Liver (tissue), 9 donors: Measurements from ENCODE around the gene PCYT2. TPM values are rescaled to one million over a fixed set of nuclear protein-coding genes. Genes with fewer than 3 reads are reported as not detected.

Experiments
- DNase-seq: peaks from one replicate; pipeline ENCODE4 v3.0.0-alpha.2; 2017; ENCODE audit warnings: low spot score
- H3K27ac ChIP-seq, 2 donors: one replicate each; pipeline ENCODE4 v1.7.0; 2013; ENCODE audit warnings: inconsistent platforms in 2 of 2, low read length in 2 of 2, control low read depth in 1 of 2, low read depth in 1 of 2, mild to moderate bottlenecking in 1 of 2
- H3K27me3 ChIP-seq, 4 donors: one replicate each; pipeline versions ENCODE4 v1.6.1 to v1.7.0; 2013; ENCODE audit warnings: low read length in 3 of 4, inconsistent platforms in 1 of 4, mild to moderate bottlenecking in 1 of 4, moderate library complexity in 1 of 4; ENCODE audit not compliant: control insufficient read depth in 4 of 4, insufficient read depth in 4 of 4
- H3K36me3 ChIP-seq, 4 donors: one replicate each; pipeline versions ENCODE4 v1.6.1 to v1.7.0; 2013; ENCODE audit warnings: low read length in 3 of 4, mild to moderate bottlenecking in 3 of 4, low read depth in 1 of 4, moderate library complexity in 1 of 4; ENCODE audit not compliant: control insufficient read depth in 4 of 4, insufficient read depth in 3 of 4
- H3K4me1 ChIP-seq, 4 donors: one replicate each; pipeline versions ENCODE4 v1.6.1 to v1.7.0; 2013; ENCODE audit warnings: low read length in 3 of 4, mild to moderate bottlenecking in 3 of 4, moderate library complexity in 1 of 4; ENCODE audit not compliant: control insufficient read depth in 4 of 4, insufficient read depth in 4 of 4
- H3K4me3 ChIP-seq, 3 donors: one replicate each; pipeline versions ENCODE4 v1.6.1 to v1.7.0; 2013; ENCODE audit warnings: low read length in 3 of 3, control low read depth in 1 of 3, low read depth in 1 of 3, mild to moderate bottlenecking in 1 of 3
- H3K9ac ChIP-seq, 2 donors: one replicate each; pipeline ENCODE4 v1.7.0; 2013; ENCODE audit warnings: low read length in 2 of 2, mild to moderate bottlenecking in 2 of 2, moderate library complexity in 2 of 2, control low read depth in 1 of 2, low read depth in 1 of 2
- H3K9me3 ChIP-seq, 4 donors: one replicate each; pipeline versions ENCODE4 v1.6.1 to v1.7.0; 2013; ENCODE audit warnings: low read length in 3 of 4; ENCODE audit not compliant: control insufficient read depth in 4 of 4
- GABPA ChIP-seq, 2 donors: IDR thresholded peaks in 1 of 2; conservative IDR thresholded peaks in 1 of 2; 2 replicates each; pipeline ENCODE4 v1.6.1; 2016; ENCODE audit warnings: antibody characterized with exemption in 2 of 2, mild to moderate bottlenecking in 1 of 2, moderate library complexity in 1 of 2
- HNF4A ChIP-seq, 2 donors: conservative IDR thresholded peaks; 2 replicates each; pipeline ENCODE4 v1.6.1; 2016; ENCODE audit warnings: antibody characterized with exemption in 2 of 2, mild to moderate bottlenecking in 2 of 2
- HNF4G ChIP-seq: IDR thresholded peaks from 2 replicates; pipeline ENCODE4 v1.6.1; 2016; ENCODE audit warnings: antibody characterized with exemption
- JUND ChIP-seq, 2 donors: IDR thresholded peaks; 2 replicates each; pipeline ENCODE4 v1.6.1; 2016; ENCODE audit warnings: antibody characterized with exemption in 2 of 2
- RXRA ChIP-seq, 2 donors: IDR thresholded peaks; 2 replicates each; pipeline ENCODE4 v1.6.1; 2017 to 2018; ENCODE audit warnings: antibody characterized with exemption in 2 of 2, mild to moderate bottlenecking in 1 of 2
- YY1 ChIP-seq: IDR thresholded peaks from 2 replicates; pipeline ENCODE4 v1.6.1; 2016; ENCODE audit warnings: antibody characterized with exemption, mild to moderate bottlenecking
- WGBS: extraction: QIAGEN DNeasy Blood & Tissue Kit; methylation state at CpG from one replicate; pipeline ENCODE4 v1.1.7; 2013; 5-methylcytosine and 5-hydroxymethylcytosine counted together
- polyA plus RNA-seq, 2 donors: library from polyadenylated mRNA; stranded (reverse) in 1 of 2; unstranded in 1 of 2; fragments of 200-250 nt in 1 of 2; fragments of >200 nt in 1 of 2; fragmentation: Nextera tagmentation in 1 of 2; extraction: Ambion mirVana in 1 of 2; gene quantifications; one replicate each; pipeline versions ENCODE4 v1.2.1 to v1.2.3, GENCODE V29; 2013 to 2015
- total RNA-seq, 2 donors: library from RNA; depleted of rRNA; stranded (reverse); fragments of >200 nt; gene quantifications; one replicate each; pipeline ENCODE4 v1.2.3, GENCODE V29; 2014
- TF ChIP-seq, protein P1 (sequence below): IDR thresholded peaks from 2 replicates; pipeline ENCODE4 v1.6.1; 2016; ENCODE audit warnings: antibody characterized with exemption
- TF ChIP-seq, protein P2 (sequence below): IDR thresholded peaks from 2 replicates; pipeline ENCODE4 v1.6.1; 2016; ENCODE audit warnings: antibody characterized with exemption
- TF ChIP-seq, protein P3 (sequence below): IDR thresholded peaks from 2 replicates; pipeline ENCODE4 v1.6.1; 2016; ENCODE audit warnings: antibody characterized with exemption
- TF ChIP-seq, protein P4 (sequence below): IDR thresholded peaks from 2 replicates; pipeline ENCODE4 v1.6.1; 2016; ENCODE audit warnings: antibody characterized with exemption, mild to moderate bottlenecking
- donor health status: healthy.
- donor health status: healthy.
- donor health status: healthy.
- donor health status: healthy.
- donor health status: healthy.

The PCYT2 gene
- total and polyA plus RNA-seq, 4 donors: 63.9 to 101 (median 88.4) TPM

DNA sequence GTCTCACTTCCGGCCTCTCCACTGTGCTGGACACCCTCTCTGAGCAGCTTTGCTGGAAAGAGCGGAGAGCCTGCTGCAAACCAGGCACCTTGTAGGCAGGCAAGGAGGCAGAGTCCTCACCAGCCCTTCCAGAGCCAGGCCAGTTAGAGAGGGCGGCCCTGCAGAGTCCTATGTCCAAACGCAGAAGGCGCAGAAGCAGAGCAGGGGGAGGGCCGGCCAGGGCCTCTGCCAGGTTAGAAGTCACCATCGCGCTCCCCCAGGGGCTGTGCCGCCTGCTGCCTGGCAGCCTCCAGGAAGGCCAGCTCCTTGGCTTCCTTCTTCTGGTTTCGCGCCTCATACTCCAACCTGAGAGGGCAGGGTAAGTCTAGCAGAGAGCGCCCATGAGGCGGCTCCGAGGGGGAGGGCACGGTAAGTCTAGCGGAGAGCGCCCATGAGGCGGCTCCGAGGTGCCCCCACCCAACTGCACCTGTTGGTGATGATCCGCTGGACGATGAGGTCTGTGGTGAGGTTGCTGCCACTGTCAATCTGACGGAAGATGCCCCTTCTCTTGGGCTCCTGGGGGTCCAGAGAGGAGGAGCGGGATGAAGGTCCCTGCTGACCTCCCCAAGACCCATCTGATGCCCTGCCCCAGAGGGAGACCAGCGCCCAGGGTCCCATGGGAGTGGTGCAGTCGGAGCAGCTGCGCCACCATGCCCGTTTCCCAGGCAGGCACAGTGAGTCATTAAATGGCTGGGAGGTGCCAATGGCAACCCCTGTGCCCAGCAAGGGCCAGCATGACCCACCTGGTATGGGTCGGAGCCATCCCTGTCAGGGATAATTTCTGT, 6.4 kb downstream of the PCYT2 start:
- Histone ChIP-seq H3K4me1 (peaks cover 7 to 38% (median 19%) of the 10 kb centered on the region in 4 donors), H3K27me3 (no peaks in the 10 kb centered on the region), H3K27ac (no peak overlapping the region), H3K9me3 (no peaks in the 10 kb centered on the region), H3K4me3 (no peak overlapping the region), H3K36me3 (peaks cover 0 to 36% (median 19%) of the 10 kb centered on the region in 4 donors), H3K9ac (no peak overlapping the region)
- 91% methylated on average over 28 of the region's 28 CpGs for WGBS
- TF ChIP-seq HNF4G: no peak
- DNase-seq: no peak

DNA sequence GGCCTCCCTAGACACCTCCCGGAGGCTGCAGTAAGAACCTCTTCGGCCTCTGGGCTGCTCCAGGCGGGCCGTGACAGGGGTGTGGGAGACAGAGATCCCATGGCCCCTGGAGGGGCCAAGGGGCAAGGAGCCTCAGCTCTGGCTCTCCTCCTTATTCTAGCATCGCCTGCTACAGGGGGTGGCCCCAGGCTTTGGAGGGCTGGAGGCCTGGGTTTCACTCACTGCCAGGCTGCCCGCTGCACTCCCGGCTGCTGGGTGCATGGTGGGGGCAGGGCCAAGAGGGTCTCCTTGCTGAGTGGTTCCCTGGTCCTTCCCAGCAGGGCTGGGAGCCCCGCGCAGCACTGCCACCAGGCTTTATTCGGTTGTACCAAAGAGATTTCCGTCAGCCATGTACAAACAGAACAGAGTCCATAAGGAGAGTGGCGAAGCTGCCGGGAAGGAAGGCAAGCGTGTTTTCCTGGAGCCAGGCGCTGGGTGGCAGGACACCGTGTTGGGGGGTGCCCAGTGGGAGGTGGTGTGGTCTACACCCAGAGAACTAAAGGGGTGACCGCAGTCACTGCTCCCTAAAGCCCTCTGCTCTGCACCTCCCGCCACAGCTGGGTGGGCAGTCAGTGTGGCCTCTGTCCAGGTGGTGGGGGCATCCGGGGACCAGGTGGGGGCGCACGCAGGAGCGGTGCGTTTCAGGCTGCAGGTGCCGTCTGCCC, 7.2 kb downstream of the PCYT2 start:
- no peaks in the 10 kb centered on the region for H3K27me3 ChIP-seq
- TF ChIP-seq, protein P1, sequence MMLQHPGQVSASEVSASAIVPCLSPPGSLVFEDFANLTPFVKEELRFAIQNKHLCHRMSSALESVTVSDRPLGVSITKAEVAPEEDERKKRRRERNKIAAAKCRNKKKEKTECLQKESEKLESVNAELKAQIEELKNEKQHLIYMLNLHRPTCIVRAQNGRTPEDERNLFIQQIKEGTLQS: no peak
- TF ChIP-seq, protein P2, sequence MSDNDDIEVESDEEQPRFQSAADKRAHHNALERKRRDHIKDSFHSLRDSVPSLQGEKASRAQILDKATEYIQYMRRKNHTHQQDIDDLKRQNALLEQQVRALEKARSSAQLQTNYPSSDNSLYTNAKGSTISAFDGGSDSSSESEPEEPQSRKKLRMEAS: no peak
- H3K27ac ChIP-seq: no peak overlapping the region
- peaks cover 0 to 40% (median 19%) of the 10 kb centered on the region in 4 donors for H3K36me3 ChIP-seq
- no peak overlapping the region for H3K4me3 ChIP-seq
- H3K9me3 ChIP-seq: no peaks in the 10 kb centered on the region
- peaks cover 2 to 31% (median 15%) of the 10 kb centered on the region in 4 donors for H3K4me1 ChIP-seq
- H3K9ac ChIP-seq: no peak overlapping the region
- 94% methylated on average over 24 of the region's 24 CpGs for WGBS
- no peak for DNase-seq

DNA sequence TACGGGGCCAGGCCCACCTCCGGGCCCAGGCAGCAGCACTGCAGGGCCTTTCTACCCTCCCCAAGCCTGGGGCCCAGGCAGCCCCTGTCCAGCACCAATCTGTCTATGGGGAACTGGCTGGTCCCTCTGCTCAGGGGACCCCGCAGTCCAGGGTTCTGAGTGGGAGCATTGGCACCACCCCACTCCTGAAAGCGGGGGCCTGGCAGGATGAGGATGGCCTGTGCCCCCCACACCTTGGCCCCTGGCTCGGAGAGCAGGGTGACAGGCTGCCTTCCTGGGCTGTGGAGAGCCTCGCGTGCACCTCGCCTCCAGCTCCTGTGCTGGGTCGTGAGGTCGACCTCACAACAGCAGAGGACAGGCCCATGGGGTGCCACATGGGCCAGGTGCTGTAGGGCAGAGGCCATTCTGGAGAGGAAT, 7.8 kb downstream of the PCYT2 start:
- no peaks in the 10 kb centered on the region for H3K9me3 ChIP-seq
- WGBS: 96% methylated on average over 10 of the region's 10 CpGs
- no peak overlapping the region for H3K27ac ChIP-seq
- H3K27me3 ChIP-seq: no peaks in the 10 kb centered on the region
- H3K4me3 ChIP-seq: no peak overlapping the region
- H3K36me3 ChIP-seq: peaks cover 0 to 44% (median 19%) of the 10 kb centered on the region in 4 donors
- DNase-seq: no peak
- no peak overlapping the region for H3K9ac ChIP-seq
- TF ChIP-seq HNF4A (conservative IDR thresholded peaks at IDR 0.05): no peak
- no peak for TF ChIP-seq RXRA (IDR thresholded peaks at IDR 0.05)
- TF ChIP-seq YY1: no peak
- TF ChIP-seq, protein P3, sequence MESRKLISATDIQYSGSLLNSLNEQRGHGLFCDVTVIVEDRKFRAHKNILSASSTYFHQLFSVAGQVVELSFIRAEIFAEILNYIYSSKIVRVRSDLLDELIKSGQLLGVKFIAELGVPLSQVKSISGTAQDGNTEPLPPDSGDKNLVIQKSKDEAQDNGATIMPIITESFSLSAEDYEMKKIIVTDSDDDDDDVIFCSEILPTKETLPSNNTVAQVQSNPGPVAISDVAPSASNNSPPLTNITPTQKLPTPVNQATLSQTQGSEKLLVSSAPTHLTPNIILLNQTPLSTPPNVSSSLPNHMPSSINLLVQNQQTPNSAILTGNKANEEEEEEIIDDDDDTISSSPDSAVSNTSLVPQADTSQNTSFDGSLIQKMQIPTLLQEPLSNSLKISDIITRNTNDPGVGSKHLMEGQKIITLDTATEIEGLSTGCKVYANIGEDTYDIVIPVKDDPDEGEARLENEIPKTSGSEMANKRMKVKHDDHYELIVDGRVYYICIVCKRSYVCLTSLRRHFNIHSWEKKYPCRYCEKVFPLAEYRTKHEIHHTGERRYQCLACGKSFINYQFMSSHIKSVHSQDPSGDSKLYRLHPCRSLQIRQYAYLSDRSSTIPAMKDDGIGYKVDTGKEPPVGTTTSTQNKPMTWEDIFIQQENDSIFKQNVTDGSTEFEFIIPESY: no peak
- TF ChIP-seq GABPA (IDR thresholded peaks at IDR 0.05 in 1 of 2, conservative IDR thresholded peaks at IDR 0.05 in 1 of 2): no peak
- TF ChIP-seq JUND (IDR thresholded peaks at IDR 0.05): no peak
- TF ChIP-seq, protein P4, sequence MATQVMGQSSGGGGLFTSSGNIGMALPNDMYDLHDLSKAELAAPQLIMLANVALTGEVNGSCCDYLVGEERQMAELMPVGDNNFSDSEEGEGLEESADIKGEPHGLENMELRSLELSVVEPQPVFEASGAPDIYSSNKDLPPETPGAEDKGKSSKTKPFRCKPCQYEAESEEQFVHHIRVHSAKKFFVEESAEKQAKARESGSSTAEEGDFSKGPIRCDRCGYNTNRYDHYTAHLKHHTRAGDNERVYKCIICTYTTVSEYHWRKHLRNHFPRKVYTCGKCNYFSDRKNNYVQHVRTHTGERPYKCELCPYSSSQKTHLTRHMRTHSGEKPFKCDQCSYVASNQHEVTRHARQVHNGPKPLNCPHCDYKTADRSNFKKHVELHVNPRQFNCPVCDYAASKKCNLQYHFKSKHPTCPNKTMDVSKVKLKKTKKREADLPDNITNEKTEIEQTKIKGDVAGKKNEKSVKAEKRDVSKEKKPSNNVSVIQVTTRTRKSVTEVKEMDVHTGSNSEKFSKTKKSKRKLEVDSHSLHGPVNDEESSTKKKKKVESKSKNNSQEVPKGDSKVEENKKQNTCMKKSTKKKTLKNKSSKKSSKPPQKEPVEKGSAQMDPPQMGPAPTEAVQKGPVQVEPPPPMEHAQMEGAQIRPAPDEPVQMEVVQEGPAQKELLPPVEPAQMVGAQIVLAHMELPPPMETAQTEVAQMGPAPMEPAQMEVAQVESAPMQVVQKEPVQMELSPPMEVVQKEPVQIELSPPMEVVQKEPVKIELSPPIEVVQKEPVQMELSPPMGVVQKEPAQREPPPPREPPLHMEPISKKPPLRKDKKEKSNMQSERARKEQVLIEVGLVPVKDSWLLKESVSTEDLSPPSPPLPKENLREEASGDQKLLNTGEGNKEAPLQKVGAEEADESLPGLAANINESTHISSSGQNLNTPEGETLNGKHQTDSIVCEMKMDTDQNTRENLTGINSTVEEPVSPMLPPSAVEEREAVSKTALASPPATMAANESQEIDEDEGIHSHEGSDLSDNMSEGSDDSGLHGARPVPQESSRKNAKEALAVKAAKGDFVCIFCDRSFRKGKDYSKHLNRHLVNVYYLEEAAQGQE: no peak
- TF ChIP-seq HNF4G: no peak
- TF ChIP-seq, protein P2: no peak
- H3K4me1 ChIP-seq: peaks cover 2 to 30% (median 15%) of the 10 kb centered on the region in 4 donors
